OCI-LY7 (cell line): ENCODE results near the gene FGF2.

ENCODE experiments used
- EZH2phosphoT487 ChIP-seq: fragments of 200-600 bp; sonication (generic); IDR thresholded peaks from 2 replicates; pipeline ENCODE4 v1.6.1; 2018; ENCODE audit warnings: low read depth, borderline replicate concordance, mild to moderate bottlenecking, mixed run types, antibody characterized with exemption, low read length, moderate library complexity, mixed read lengths
- TF ChIP-seq, protein P1 (sequence below): fragments of 200-600 bp; sonication (generic); conservative IDR thresholded peaks from 2 replicates; pipeline ENCODE4 v1.5.1; 2014; ENCODE audit warnings: mild to moderate bottlenecking, antibody characterized with exemption, low read length, moderate library complexity, mixed read lengths

DNA sequence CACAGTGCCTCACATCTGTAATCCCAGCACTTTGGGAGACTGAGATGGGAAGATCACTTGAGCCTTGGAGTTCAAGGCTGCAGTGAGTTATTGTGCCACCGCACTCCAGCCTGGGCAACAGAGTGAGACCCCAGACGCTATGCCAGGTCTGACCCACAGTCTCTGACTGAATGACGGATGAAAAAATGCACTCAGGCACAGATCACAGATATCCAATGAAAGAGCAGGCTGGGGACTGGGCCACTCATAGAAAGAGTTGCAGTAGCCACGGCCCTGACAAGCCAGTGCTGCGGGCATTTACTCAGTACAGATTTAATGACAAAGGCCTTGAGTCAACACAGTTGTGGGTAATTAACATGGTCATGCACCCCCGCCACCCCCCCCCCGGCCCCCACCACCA is 73.1 kb downstream of the FGF2 start:
- no peak for TF ChIP-seq EZH2phosphoT487
- TF ChIP-seq, protein P1, sequence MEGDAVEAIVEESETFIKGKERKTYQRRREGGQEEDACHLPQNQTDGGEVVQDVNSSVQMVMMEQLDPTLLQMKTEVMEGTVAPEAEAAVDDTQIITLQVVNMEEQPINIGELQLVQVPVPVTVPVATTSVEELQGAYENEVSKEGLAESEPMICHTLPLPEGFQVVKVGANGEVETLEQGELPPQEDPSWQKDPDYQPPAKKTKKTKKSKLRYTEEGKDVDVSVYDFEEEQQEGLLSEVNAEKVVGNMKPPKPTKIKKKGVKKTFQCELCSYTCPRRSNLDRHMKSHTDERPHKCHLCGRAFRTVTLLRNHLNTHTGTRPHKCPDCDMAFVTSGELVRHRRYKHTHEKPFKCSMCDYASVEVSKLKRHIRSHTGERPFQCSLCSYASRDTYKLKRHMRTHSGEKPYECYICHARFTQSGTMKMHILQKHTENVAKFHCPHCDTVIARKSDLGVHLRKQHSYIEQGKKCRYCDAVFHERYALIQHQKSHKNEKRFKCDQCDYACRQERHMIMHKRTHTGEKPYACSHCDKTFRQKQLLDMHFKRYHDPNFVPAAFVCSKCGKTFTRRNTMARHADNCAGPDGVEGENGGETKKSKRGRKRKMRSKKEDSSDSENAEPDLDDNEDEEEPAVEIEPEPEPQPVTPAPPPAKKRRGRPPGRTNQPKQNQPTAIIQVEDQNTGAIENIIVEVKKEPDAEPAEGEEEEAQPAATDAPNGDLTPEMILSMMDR, result no peak
